Progenitor cell of endocrine pancreas (in vitro differentiated cells): ENCODE measurements around the gene HPN. TPM values are rescaled to one million over a fixed set of nuclear protein-coding genes. Genes with fewer than 3 reads are reported as not detected.
A peak's percentile ranks its signal among the peaks of the same experiment; 100 is the strongest.

Experiments
- DNase-seq: peaks from one replicate; pipeline ENCODE4 v3.0.0; 2021; ENCODE audit warnings: low spot score; ENCODE audit not compliant: unreplicated experiment
- H3K27ac Mint-ChIP-seq: 2 replicates; pipeline ENCODE4 v1.8.0; 2021; ENCODE audit warnings: mild to moderate bottlenecking, moderate library complexity, mixed read lengths
- H3K27me3 Mint-ChIP-seq: 2 replicates; pipeline ENCODE4 v1.8.0; 2021; ENCODE audit warnings: mixed read lengths
- H3K36me3 Mint-ChIP-seq: 2 replicates; pipeline ENCODE4 v1.8.0; 2022; ENCODE audit warnings: mixed read lengths; ENCODE audit not compliant: insufficient read depth
- H3K4me1 Mint-ChIP-seq: 2 replicates; pipeline ENCODE4 v1.8.0; 2021; ENCODE audit warnings: low read depth, mixed read lengths
- H3K4me3 Mint-ChIP-seq: 2 replicates; pipeline ENCODE4 v1.8.0; 2021; ENCODE audit warnings: low read depth, mild to moderate bottlenecking, moderate library complexity, mixed read lengths
- H3K9me3 Mint-ChIP-seq: 2 replicates; pipeline ENCODE4 v1.8.0; 2021; ENCODE audit warnings: low read depth, mixed read lengths
- total RNA-seq: library from RNA; stranded (reverse); gene quantifications from 2 replicates; pipeline ENCODE4 v1.2.1, GENCODE V29; 2021
- TF ChIP-seq, protein P1 (sequence below): fragments of 200-600 bp; sonication (generic); IDR thresholded peaks from one replicate; pipeline ENCODE4 v1.5.0; 2021; ENCODE audit warnings: antibody characterized with exemption, mild to moderate bottlenecking; ENCODE audit not compliant: unreplicated experiment

Gene HPN
- total RNA-seq, 1 donor from 2014 or later, result 70.5 TPM

DNA sequence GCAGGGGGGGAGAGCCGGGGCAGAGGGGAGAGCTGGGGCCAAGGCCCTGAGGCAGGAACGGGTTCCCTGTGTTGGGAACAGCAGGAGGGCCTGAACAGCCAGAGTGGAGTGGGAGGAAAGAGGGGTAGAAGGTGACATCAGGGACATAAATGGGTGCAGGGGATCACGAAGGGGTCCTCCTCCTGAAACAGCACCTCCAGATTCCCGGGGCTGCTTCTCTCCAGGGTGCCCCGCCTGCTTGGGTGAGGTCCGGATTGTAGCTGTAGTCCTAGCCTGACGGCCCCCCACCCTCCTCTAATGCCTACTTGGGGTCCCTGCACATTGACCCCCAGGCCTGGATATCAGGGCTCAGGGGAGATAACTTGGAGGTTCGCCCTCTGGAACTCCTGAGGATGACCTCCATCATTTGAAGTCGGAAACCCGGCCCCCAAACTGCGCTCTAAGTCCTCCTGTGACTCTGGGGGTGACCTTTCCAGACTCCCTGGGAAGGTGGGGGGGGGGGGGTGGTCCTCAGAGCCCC is 11.7 kb upstream of the HPN start:
- Mint-ChIP-seq H3K27me3 (peaks cover 44% of the 10 kb centered on the region), H3K4me1 (peaks cover 6% of the 10 kb centered on the region)

DNA sequence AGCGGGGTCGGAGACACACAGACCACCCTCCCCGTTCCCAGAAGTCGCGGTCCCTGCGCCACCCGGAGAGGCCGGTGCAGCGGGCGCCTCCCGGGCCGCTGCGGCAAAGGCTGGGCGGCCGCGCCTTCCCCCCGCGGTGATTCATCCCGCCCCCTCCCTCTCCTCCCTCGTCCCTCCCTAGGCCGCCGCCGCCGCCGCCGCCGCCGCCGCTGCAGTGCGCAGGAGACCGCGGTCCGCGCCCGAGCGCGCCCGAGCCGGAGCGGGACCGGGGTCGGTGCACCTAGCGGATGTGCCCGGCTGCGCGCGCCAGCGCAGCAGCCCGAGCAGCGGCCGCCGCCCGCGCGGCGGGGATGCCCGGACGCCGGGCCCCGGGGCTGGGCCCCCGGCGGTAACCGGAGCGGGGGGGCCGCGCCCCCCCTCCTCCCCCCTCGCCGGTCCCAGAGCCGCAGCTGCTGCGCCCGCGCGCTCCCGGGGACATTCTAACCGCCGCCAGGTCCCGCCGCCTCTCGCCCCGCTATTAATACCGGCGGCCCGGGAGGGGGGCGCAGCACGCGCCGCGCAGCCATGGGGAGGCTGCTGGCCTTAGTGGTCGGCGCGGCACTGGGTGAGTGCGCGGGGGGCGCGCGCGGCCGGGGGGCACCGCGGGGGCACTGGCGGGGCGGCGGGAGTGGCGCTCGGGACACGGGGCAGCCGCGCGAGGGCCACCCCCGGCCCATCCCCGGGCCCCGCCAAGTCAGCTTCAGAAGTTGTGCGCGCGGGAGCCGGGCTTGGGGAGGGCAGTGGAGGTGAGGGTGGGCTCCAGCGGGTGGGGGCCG is 11.1 kb upstream of the HPN start, which contains the start of gene SCN1B:
Gene SCN1B, plus strand, starts transcription at position 214 of the 815 bp plus-strand sequence. Its CDS starts 351 bp downstream, at position 565.
- peak; percentile 55 for DNase-seq
- Mint-ChIP-seq H3K4me1 (peaks cover 6% of the 10 kb centered on the region), H3K27ac (peak within 1 kb of the TSS; percentile 23), H3K36me3 (peaks cover 8% of the 10 kb centered on the region), H3K27me3 (peaks cover 44% of the 10 kb centered on the region), H3K4me3 (peak within 1 kb of the TSS; percentile 77), H3K9me3 (no peaks in the 10 kb centered on the region)
- TF ChIP-seq, protein P1, sequence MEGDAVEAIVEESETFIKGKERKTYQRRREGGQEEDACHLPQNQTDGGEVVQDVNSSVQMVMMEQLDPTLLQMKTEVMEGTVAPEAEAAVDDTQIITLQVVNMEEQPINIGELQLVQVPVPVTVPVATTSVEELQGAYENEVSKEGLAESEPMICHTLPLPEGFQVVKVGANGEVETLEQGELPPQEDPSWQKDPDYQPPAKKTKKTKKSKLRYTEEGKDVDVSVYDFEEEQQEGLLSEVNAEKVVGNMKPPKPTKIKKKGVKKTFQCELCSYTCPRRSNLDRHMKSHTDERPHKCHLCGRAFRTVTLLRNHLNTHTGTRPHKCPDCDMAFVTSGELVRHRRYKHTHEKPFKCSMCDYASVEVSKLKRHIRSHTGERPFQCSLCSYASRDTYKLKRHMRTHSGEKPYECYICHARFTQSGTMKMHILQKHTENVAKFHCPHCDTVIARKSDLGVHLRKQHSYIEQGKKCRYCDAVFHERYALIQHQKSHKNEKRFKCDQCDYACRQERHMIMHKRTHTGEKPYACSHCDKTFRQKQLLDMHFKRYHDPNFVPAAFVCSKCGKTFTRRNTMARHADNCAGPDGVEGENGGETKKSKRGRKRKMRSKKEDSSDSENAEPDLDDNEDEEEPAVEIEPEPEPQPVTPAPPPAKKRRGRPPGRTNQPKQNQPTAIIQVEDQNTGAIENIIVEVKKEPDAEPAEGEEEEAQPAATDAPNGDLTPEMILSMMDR, result no peak

More for the DNA sequence above, 11.7 kb upstream of the HPN start:
- H3K27ac Mint-ChIP-seq, result no peak overlapping the region
- H3K4me3 Mint-ChIP-seq, result peak overlapping the region; percentile 21
- DNase-seq, result no peak
- H3K9me3 Mint-ChIP-seq, result no peaks in the 10 kb centered on the region
- H3K36me3 Mint-ChIP-seq, result peaks cover 11% of the 10 kb centered on the region
- TF ChIP-seq, protein P1, result no peak

DNA sequence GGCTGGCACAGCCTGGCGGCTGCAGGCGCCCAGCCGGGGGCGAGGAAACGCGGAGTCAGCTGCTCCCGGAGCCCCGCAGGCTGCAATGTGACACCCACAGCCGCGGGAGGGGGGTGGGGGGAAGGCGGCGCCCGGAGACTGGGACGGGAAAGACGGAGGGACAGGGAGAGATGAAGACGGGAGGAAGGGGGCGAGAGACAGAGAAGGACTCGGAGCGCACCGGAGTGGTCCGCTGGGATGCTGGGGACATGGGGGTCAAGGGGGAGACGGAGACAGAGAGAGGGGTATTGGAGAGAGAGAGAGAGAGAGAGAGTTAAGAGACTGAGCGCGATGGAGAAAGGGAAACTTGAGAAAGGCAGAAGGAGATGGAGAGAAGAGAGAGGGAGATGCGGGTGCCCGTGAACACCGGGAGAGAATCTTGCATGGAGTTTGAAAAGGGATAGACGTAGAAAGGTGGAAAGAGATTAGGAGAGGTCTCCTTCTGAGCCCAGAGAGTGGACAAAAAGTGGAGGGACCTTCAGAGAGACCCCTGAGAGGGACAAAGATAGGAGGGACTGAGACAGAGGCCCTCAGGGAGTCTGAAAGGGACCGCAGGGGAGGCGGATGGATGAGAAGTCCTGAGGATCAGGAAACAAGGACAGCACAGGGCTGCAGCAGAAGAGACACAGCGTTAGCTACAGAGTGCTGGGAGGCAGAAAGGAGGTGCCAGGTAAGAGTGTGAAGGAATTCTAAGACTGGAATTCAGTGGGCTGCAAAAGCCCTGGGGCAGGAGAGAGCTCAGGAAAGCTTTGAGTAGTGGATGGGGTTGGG is 10.2 kb upstream of the HPN start:
- H3K4me1 Mint-ChIP-seq, result peaks cover 6% of the 10 kb centered on the region
- H3K27me3 Mint-ChIP-seq, result peaks cover 44% of the 10 kb centered on the region
- H3K4me3 Mint-ChIP-seq, result peak overlapping the region; percentile 77
- TF ChIP-seq, protein P1, result no peak
- peaks cover 8% of the 10 kb centered on the region for H3K36me3 Mint-ChIP-seq
- DNase-seq, result no peak
- peak overlapping the region; percentile 23 for H3K27ac Mint-ChIP-seq
- no peaks in the 10 kb centered on the region for H3K9me3 Mint-ChIP-seq

DNA sequence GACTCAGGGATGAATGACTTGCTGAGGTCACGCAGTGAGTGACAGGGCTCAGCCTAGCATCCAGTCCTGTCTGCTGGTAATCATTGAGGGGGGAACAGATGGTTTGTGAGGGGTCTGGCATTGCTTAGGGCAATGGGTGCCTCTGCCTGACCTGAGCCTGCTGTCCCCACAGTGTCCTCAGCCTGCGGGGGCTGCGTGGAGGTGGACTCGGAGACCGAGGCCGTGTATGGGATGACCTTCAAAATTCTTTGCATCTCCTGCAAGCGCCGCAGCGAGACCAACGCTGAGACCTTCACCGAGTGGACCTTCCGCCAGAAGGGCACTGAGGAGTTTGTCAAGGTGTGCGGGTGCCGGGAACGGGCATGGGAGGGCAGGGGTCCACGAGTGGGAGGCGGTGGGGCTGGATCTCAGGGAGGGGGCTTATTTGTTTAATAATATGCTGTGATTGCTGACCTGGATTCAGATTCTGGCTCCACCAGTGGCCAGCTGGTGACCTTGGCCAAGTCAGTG is 9.1 kb upstream of the HPN start:
- Mint-ChIP-seq H3K4me3 (no peak overlapping the region), H3K4me1 (peaks cover 6% of the 10 kb centered on the region), H3K27ac (no peak overlapping the region), H3K27me3 (peaks cover 44% of the 10 kb centered on the region), H3K9me3 (no peaks in the 10 kb centered on the region), H3K36me3 (peaks cover 4% of the 10 kb centered on the region)
- TF ChIP-seq, protein P1, result no peak
- DNase-seq, result no peak
